GM10248 (cell line): ENCODE measurements around the gene CSF1.
A peak's percentile ranks its signal among the peaks of the same experiment; 100 is the strongest.

ENCODE experiments used
- CTCF ChIA-PET: fragments of 300-600 bp; sonication (Branson Sonifier 250); formaldehyde crosslinking; extraction: SDS; loops from one replicate; lab custom pipeline; 2021; ENCODE audit warnings: antibody characterized with exemption; lab: Yijun Ruan, JAX
- POLR2A ChIA-PET: fragments of 350-650 bp; sonication (Branson Sonifier 250); formaldehyde crosslinking; extraction: SDS; loops from one replicate; lab custom pipeline; 2020; ENCODE audit warnings: antibody characterized with exemption; lab: Yijun Ruan, JAX
- DNase-seq: peaks from one replicate; pipeline ENCODE4 v3.0.0; 2012; ENCODE audit errors: extremely low spot score
- TF ChIP-seq, protein P1 (sequence below): IDR thresholded peaks from 2 replicates; pipeline ENCODE4 v1.5.1; 2012; ENCODE audit warnings: mild to moderate bottlenecking, low read depth; ENCODE audit errors: extremely low read depth, missing control alignments, control extremely low read depth

CSF1 gene

DNA sequence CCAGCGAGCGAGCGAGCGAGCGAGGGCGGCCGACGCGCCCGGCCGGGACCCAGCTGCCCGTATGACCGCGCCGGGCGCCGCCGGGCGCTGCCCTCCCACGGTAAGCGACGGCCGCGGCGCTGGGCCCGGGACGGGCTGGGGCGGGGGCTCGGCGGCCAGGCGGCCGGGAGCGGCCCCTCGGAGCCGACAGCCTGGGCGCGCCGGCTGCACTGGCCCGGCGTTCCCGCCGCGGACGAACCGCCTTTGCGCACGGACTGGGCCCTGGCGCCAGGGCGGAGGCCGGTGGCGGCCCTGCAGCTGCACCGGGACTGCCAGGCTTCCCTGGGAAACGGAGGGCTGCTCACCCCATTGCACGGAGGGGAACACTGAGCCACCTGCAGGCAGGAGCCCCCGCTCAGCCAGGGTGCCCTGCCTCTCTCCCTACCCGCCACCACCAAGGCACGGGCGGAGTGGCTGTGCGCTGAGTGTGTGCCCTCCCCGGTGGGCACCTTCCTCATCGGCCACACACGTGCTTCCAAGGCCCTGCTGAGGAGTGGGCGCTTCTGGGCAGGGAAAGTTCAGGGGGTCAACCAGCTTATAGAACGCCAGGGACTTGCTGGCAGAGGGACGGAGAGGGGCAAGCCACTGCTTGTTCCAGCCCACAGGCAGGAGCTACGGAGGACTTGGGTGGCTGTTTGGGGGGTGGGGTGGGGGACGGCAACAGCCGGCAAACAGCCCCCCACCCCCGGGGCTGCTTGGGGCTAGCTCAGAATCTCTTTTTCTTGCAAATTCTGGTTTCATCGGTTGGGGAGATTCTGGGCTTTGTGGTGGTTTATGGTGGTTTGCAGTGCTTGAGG lies 532 bp downstream of the CSF1 start:
- ChIA-PET CTCF (interaction anchor here (1.0 to 2.1 kb wide), 4 partner anchors 13 to 74 kb away, joined by 3 to 5 read pairs (median 4); partner anchors contain the start of gene AHCYL1), POLR2A (interaction anchor here (0.6 kb wide), 1 partner anchor 34 kb away, joined by 4 read pairs; no protein-coding TSS in a partner anchor)
- DNase-seq: peak; percentile 53
- TF ChIP-seq, protein P1, sequence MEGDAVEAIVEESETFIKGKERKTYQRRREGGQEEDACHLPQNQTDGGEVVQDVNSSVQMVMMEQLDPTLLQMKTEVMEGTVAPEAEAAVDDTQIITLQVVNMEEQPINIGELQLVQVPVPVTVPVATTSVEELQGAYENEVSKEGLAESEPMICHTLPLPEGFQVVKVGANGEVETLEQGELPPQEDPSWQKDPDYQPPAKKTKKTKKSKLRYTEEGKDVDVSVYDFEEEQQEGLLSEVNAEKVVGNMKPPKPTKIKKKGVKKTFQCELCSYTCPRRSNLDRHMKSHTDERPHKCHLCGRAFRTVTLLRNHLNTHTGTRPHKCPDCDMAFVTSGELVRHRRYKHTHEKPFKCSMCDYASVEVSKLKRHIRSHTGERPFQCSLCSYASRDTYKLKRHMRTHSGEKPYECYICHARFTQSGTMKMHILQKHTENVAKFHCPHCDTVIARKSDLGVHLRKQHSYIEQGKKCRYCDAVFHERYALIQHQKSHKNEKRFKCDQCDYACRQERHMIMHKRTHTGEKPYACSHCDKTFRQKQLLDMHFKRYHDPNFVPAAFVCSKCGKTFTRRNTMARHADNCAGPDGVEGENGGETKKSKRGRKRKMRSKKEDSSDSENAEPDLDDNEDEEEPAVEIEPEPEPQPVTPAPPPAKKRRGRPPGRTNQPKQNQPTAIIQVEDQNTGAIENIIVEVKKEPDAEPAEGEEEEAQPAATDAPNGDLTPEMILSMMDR: no peak

DNA sequence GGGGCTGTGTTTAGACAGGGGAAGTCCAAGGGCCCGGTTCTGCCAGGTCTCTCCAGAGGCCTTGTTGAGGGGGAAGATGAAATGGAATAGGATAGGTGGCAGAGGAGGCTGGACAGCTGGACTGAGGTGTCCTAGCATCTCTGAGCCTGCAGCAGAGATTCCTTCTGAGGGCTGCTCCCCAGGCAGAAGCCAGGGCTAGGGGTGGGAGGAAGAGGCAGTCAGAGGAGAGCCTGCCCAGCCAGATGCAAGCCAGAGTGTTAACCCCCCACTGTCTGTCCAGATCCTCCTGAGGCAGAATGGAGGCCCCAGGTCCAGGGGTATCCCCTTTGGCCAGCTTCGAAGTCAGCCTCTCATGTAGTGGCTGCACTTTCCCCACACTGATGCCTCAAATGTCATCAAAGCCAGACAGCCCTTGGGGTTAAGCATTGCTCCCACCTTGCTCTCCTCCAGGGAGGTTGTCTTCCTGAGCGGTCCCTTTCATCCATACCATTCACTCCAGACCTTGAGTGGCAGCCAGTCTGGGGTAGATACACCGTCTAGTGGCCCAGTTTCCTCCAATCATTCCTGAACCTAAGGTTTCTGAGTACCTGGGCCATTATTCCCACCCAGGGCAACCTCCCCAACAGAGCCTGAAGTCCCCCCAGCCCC lies 1.7 kb downstream of the CSF1 start:
- ChIA-PET POLR2A (no interaction called here), CTCF (interaction anchor here (1.4 to 3.1 kb wide), 5 partner anchors 9 to 135 kb away, joined by 3 to 9 read pairs (median 4); partner anchors contain the start of gene AHCYL1)
- TF ChIP-seq, protein P1: no peak
- no peak for DNase-seq

DNA sequence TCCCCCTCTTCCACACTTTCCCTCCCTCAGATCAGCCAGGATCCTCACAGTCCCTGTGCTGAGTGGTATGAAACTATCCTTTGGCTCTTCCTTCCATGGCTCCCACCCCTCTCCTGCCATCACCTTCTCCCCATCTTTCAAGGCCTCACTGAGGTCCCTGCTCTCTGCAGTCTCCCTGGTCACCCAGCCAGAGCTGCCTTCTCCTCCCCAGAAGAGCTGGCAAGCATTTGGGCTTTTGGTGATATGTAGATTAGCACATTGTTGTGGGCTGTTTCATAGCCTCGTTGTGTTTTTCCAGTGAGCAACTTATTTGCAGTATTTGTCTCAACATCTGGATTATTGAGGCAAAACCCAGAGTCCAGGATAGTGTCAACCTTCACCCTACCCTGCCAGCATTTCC lies 2.2 kb downstream of the CSF1 start:
- ChIA-PET POLR2A (no interaction called here), CTCF (interaction anchor here (0.7 to 3.1 kb wide), 5 partner anchors 9 to 136 kb away, joined by 3 to 9 read pairs (median 4); partner anchors contain the start of gene AHCYL1)
- TF ChIP-seq, protein P1: no peak
- no peak for DNase-seq

DNA sequence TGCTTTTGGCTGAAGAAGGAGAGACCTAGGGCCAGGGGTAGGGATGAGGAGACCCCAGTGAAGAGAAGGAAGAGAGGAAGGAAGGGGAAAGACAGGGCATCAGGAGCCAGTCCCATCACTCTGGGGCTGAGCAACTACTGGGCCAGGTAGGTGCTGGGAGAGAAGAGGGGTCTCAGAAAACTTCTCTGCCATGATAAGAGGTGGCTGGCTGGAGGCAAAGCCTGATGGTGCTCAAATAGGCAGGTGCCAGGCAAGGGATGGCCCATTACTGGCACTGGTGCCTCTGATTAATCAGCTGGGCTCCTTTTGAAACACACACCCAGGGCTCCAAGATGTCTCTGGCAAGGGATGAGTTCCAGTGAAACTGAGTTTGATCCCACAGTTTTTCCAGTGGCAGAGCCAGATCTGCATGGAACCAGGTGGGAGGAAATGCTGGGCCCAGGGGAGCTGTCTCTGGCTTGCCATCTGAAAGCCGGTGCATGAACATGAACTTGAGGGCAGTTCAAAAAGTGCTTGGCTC lies 2.8 kb downstream of the CSF1 start:
- no peak for DNase-seq
- CTCF ChIA-PET: interaction anchor here (0.7 to 3.1 kb wide), 5 partner anchors 10 to 139 kb away, joined by 3 to 9 read pairs (median 3); partner anchors contain the start of gene AHCYL1
- TF ChIP-seq, protein P1: no peak
- POLR2A ChIA-PET: no interaction called here

DNA sequence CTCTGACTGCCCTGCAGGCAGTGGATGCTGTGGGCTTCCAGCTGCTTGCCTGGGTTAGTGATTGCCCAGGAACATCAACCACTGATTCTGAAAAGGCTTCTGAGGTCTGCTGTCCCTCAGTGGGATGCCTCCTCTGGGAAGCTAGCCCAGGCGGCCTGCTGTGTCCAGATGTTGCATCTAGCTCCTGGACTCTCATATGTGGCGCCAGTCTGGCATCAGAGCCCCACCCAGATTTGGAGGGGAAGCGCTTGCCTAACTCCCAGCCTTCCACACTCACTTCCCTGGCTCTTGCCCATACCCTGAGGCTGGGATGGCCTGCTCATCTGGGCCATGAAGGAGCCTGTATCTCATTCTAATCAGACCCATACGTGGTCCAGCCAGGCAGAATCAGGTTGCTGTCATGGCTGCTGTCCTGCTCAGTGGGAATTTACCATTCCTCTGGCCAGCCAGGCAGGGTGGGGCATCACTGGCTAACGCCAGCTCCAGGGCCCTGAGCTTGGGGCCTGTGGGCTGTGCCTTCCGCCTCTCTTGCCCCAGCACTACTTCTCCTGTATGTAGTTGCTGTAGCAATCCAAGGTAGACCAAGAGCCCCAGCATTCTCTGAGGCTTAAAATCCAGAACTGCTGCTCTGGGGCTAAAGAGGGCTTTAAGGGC lies 4.1 kb downstream of the CSF1 start:
- CTCF ChIA-PET: interaction anchor here (1.3 to 3.1 kb wide), 3 partner anchors 69 to 140 kb away, joined by 3 to 9 read pairs (median 8); partner anchors contain the start of gene AHCYL1
- POLR2A ChIA-PET: no interaction called here
- TF ChIP-seq, protein P1: no peak
- no peak for DNase-seq
